GM12875 (cell line): ENCODE results near the gene HLA-DPA1.
A peak's percentile ranks its signal among the peaks of the same experiment; 100 is the strongest.
"Not testable (repeated sequence)": the region's sequence is repeated elsewhere in the genome, so short reads cannot be mapped to it uniquely, and the experiment has no call there.

ENCODE experiments used
- H3K4me3 ChIP-seq: one replicate; pipeline ENCODE4 v1.5.1; 2011; ENCODE audit warnings: low read depth, low read length, control low read depth
- CTCF ChIP-seq: IDR thresholded peaks from 2 replicates; pipeline ENCODE4 v1.5.1; 2011; ENCODE audit warnings: low read depth, mild to moderate bottlenecking, control low read depth, inconsistent platforms, low read length, moderate library complexity, borderline replicate concordance; ENCODE audit not compliant: insufficient read depth

The HLA-DPA1 gene

GRCh38 chr6:33072508-33073100, 845 bp downstream of the HLA-DPA1 start:
- H3K4me3 ChIP-seq = peak overlapping the region; percentile 79
- TF ChIP-seq CTCF = no peak

GRCh38 chr6:33071569-33071968, 1.9 kb downstream of the HLA-DPA1 start:
- peak overlapping the region; percentile 79 for H3K4me3 ChIP-seq
- TF ChIP-seq CTCF = no peak

DNA sequence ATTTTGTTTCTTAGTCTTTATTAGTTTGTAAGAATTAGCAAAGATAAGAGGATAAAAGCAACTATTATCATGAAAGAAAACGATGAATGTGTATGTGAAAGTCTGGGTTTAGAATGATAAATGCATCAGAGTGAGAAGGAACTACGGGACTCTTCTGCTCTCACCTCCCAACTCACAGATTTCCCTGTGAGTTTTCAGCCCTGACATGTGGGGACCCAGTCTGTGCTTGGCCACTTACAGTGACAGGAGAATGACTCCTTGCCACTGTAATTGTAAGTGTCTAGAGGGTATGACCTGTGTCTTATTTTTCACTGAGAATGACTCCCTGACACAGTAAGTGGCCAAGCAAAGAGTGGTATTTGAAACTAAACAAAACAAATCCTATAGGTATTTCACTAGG, 2.5 kb downstream of the HLA-DPA1 start:
- no peak for TF ChIP-seq CTCF
- peak overlapping the region; percentile 79 for H3K4me3 ChIP-seq

GRCh38 chr6:33069021-33069738, 4.3 kb downstream of the HLA-DPA1 start:
- TF ChIP-seq CTCF = no peak
- no peak overlapping the region for H3K4me3 ChIP-seq

DNA sequence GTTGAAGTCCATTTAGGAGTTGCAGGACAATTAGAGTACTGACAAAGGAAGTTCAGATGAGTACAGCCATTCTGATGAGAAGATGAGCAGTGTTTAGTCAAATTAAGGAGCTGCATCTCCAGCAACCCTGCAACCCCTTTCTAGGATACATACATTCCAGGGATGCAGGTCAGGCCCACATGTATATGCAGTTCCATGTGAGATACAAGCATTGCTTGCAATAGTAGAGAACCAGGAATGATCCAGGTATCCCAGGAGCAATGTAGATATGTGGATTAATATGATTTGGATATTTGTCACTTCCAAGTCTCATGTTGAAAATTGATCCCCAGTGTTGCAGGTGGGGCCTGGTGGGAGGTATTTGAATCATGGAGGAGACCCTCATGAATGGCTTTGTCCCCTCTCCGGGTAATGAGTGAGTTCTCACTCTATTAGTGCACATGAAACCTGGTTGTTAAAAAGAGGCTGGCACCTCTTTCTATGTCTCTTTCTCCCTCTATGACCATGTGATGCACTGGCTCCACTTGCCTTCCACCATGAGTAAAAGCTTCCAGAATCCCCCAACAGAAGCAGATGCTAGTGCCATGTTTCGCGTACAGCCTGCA, 6.4 kb downstream of the HLA-DPA1 start:
- no peak for TF ChIP-seq CTCF
- H3K4me3 ChIP-seq = no peak overlapping the region

- TF ChIP-seq CTCF = no peak
- H3K4me3 ChIP-seq = no peak overlapping the region
Observed at GRCh38 chr6:33065312-33065711, 8.1 kb downstream of the HLA-DPA1 start.

- no peak for TF ChIP-seq CTCF
- H3K4me3 ChIP-seq = no peak overlapping the region
Observed at GRCh38 chr6:33064723-33065122, 8.7 kb downstream of the HLA-DPA1 start.

- H3K4me3 ChIP-seq = not testable (repeated sequence)
Observed at GRCh38 chr6:33063435-33063834, 10.0 kb downstream of the HLA-DPA1 start.
